ENCODE measurements around the gene GIMAP8. TPM values are rescaled to one million over a fixed set of nuclear protein-coding genes. Genes with fewer than 3 reads are reported as not detected.
A peak's percentile ranks its signal among the peaks of the same experiment; 100 is the strongest.

GIMAP8 gene
- total RNA-seq, 1 experiment from 2014 or later = not detected

GRCh38 chr7:150415161-150416153 is 35.0 kb upstream of the GIMAP8 start:
- Histone ChIP-seq H3K9ac (ENCODE audit: extremely low read depth, insufficient read length, low read length) (no peak overlapping the region), H4K8ac (replicated peaks; ENCODE audit: insufficient read length, low read depth, low read length) (no peak overlapping the region), H3T11ph (ENCODE audit: low read length) (no peak overlapping the region), H2AFZ (ENCODE audit: low read length) (no peak overlapping the region), H3K18ac (ENCODE audit: insufficient read length, low read depth, low read length) (no peak overlapping the region), H3K27me3 (ENCODE audit: insufficient read depth, low read length) (no peaks in the 10 kb centered on the region), H3K27ac (ENCODE audit: insufficient read length, low read depth, low read length) (no peak overlapping the region), H3K56ac (ENCODE audit: insufficient read length, low read depth, low read length) (no peak overlapping the region), H3K23ac (ENCODE audit: insufficient read length, low read depth, low read length) (no peak overlapping the region), H3K9me3 (ENCODE audit: control insufficient read depth, low read depth, low read length) (no peaks in the 10 kb centered on the region), H3K79me2 (ENCODE audit: insufficient read depth, low read length) (no peaks in the 10 kb centered on the region), H3K4ac (ENCODE audit: low read depth, low read length) (no peak overlapping the region), H3K79me1 (ENCODE audit: insufficient read depth, low read depth, low read length, poor library complexity, severe bottlenecking) (no peaks in the 10 kb centered on the region), H4K91ac (ENCODE audit: insufficient read length, low read depth, low read length) (no peak overlapping the region), H2AK5ac (ENCODE audit: insufficient read length, low read length) (no peak overlapping the region), H2BK15ac (ENCODE audit: low read depth, low read length) (no peak overlapping the region), H2BK120ac (ENCODE audit: low read depth, low read length, poor library complexity, severe bottlenecking) (no peak overlapping the region), H3K14ac (ENCODE audit: insufficient read depth, low read length) (no peak overlapping the region), H3K4me1 (ENCODE audit: insufficient read depth, low read length) (no peaks in the 10 kb centered on the region), H4K5ac (ENCODE audit: insufficient read length, low read depth, low read length) (no peak overlapping the region), H2BK20ac (ENCODE audit: low read depth, low read length, poor library complexity, severe bottlenecking) (no peak overlapping the region), H4K20me1 (ENCODE audit: control insufficient read depth, insufficient read depth, insufficient read length) (no peaks in the 10 kb centered on the region), H3K4me2 (ENCODE audit: insufficient read depth, insufficient read length, low read length) (no peak overlapping the region), H3K23me2 (ENCODE audit: insufficient read length, low read depth, low read length, poor library complexity, severe bottlenecking) (no peaks in the 10 kb centered on the region), H2BK12ac (ENCODE audit: insufficient read length, low read depth, low read length) (no peak overlapping the region), H2BK5ac (ENCODE audit: insufficient read length, low read length) (no peak overlapping the region)
- Mint-ChIP-seq H3K27me3 (ENCODE audit: low read depth) (peaks cover 4% of the 10 kb centered on the region), H3K36me3 (ENCODE audit: insufficient read depth in 1 of 3, low read depth in 3 of 3) (peaks cover 2 to 21% (median 20%) of the 10 kb centered on the region in 3 experiments; a peak in 6 of 7 replicates), H3K4me1 (peaks cover 13 to 27% of the 10 kb centered on the region in 2 experiments), H3K4me3 (no peak overlapping the region), H3K9me3 (no peaks in the 10 kb centered on the region; a peak in 2 of 5 replicates), H3K27ac (no peak overlapping the region)
- WGBS (ENCODE audit: extremely low coverage, insufficient read length, low lambda C conversion rate) = no CpG with 5 or more reads among the region's 19 CpGs
- TF ChIP-seq CTCF (conservative IDR thresholded peaks at IDR 0.05) = no peak
- peak; percentile 8 for DNase-seq

Measured in H9 (cell line).